Colonic mucosa (tissue), 4 donors: Measurements from ENCODE around the gene DDA1. TPM values are rescaled to one million over a fixed set of nuclear protein-coding genes. Genes with fewer than 3 reads are reported as not detected.

Experiments
- DNase-seq: peaks from one replicate; pipeline ENCODE4 v3.0.0-alpha.2; 2020
- H3K27ac ChIP-seq: fragments of 200-600 bp; one replicate; pipeline ENCODE4 v1.8.0; 2021
- H3K27me3 ChIP-seq: fragments of 200-600 bp; one replicate; pipeline ENCODE4 v1.8.0; 2021
- H3K36me3 ChIP-seq: fragments of 200-600 bp; one replicate; pipeline ENCODE4 v1.8.0; 2021
- H3K4me1 ChIP-seq: fragments of 200-600 bp; one replicate; pipeline ENCODE4 v1.8.0; 2021; ENCODE audit warnings: mild to moderate bottlenecking
- H3K4me3 ChIP-seq: fragments of 200-600 bp; one replicate; pipeline ENCODE4 v1.8.0; 2021
- H3K9ac ChIP-seq, 2 donors: one replicate each; pipeline ENCODE4 v1.7.0; 2013; ENCODE audit warnings: control low read depth in 2 of 2, low read depth in 2 of 2, low read length in 2 of 2
- H3K9me3 ChIP-seq: fragments of 200-600 bp; one replicate; pipeline ENCODE4 v1.8.0; 2021
- CTCF ChIP-seq: fragments of 200-600 bp; IDR thresholded peaks from one replicate; pipeline ENCODE4 v1.8.0; 2022; ENCODE audit warnings: antibody characterized with exemption, mild to moderate bottlenecking
- intact Hi-C: fragments of 100-400 bp; cut with DNase I; formaldehyde crosslinking; loops from one replicate; pipeline ENCODE4 v1.14.1; 2022
- total RNA-seq, 2 donors: library from RNA; stranded (reverse); fragmentation: NEBNext Ultra II Directional in 1 of 2; extraction: Animal tissue kit (Norgen Biotek cat#: 25700) in 1 of 2; gene quantifications; one replicate each; pipeline ENCODE4 v1.2.1, GENCODE V29; 2021
- donor health status: healthy.
- donor health status: DM: no; HTN: no; CAD: no.
- donor health status: DM: no; HTN: no; CAD: no.

Gene DDA1
- total RNA-seq, 2 donors from 2014 or later: 39.1 to 45.0 TPM

DNA sequence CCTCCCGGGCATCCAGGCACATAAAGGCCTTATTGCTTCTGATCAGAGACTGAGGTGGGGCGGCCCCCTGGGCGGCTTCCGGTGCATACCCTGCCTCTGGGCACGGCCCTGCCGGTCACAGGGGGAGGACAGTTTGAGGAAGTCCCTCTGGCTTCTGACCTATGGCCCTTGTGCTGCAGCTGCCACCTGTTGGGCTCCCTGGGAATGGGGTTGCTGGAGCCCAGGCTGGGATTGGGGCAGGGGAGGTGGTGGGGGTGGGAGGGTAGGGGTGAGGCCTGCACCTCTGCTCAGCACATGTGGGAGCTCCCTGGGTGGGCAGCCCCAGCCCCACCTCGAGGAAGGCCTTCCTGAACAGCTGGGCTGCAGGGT, 14.6 kb downstream of the DDA1 start:
- intact Hi-C loops: no loop called here
- H3K27me3 ChIP-seq: peaks cover 2% of the 10 kb centered on the region
- H3K9me3 ChIP-seq: no peaks in the 10 kb centered on the region
- H3K4me1 ChIP-seq: peaks cover 4% of the 10 kb centered on the region
- H3K9ac ChIP-seq: no peak overlapping the region
- no peak overlapping the region for H3K4me3 ChIP-seq
- peaks cover 15% of the 10 kb centered on the region for H3K36me3 ChIP-seq
- no peak for DNase-seq
- no peak for TF ChIP-seq CTCF
- H3K27ac ChIP-seq: no peak overlapping the region

DNA sequence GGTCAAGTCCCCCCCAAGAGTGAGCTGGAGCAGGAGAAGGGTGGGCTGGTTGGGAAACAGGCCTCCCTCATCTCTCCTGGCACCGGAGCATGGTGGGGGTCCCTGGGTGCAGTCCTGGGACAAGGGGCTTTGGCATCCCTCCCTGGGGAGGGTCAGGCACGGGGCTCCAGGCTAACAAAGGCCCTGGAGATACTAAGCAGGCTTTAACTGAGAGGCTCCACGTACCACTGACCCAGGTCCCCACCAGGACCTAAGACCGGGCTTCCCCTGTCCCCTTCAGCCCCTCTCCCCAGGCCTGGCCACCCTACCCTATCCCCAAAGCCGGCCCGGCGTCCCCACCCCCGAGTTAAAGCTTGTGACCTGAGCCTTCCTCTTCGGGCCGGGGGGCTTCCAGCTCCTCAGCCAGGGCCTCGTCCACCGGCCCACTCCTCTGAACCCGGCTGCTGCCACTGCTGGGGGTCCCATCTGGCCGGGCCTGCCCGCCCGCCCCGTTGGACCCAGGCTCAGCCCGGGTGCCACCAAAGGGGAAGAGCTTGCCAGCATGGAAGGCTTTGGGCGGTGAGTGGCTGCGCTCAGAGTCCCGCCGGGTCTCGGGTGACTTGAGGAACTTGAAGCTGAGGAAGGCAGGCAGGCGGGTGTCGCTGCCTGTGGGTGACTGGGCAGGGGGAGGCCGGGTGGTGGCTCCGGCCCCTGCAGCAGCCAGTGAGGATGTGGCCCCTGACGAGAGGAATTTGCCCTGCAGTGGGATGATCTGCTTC, 15.2 kb downstream of the DDA1 start:
- no peak for DNase-seq
- no peak for TF ChIP-seq CTCF

DNA sequence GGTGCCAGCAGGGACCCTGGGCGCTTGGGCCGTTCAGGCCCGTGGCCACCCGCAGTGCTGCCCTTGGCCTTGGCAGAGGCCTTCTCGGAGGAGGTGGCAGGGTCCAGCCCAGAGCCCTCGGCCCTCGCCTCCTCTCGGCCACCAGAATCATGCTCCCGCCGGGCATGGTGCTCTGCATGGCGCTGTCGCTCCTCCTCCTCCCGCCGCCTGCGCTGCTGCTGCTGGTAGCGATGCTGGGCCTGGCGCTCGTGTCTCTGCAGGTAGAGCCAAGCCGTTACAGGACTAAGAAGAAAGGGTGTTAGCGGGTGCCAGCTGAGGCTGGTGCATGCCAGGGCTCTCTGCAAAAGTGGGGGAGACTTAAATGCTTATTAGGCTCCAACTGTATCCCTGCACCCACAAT, 15.8 kb downstream of the DDA1 start:
- no peak overlapping the region for H3K9ac ChIP-seq
- no peak for DNase-seq
- peaks cover 13% of the 10 kb centered on the region for H3K36me3 ChIP-seq
- no peak for TF ChIP-seq CTCF
- H3K27ac ChIP-seq: no peak overlapping the region
- peaks cover 11% of the 10 kb centered on the region for H3K4me1 ChIP-seq
- peaks cover 10% of the 10 kb centered on the region for H3K27me3 ChIP-seq
- no peak overlapping the region for H3K4me3 ChIP-seq
- no peaks in the 10 kb centered on the region for H3K9me3 ChIP-seq
- intact Hi-C loops: no loop called here

More for the DNA sequence above, 15.2 kb downstream of the DDA1 start:
- Histone ChIP-seq H3K9me3 (no peaks in the 10 kb centered on the region), H3K4me1 (peaks cover 9% of the 10 kb centered on the region), H3K4me3 (no peak overlapping the region), H3K27me3 (peaks cover 8% of the 10 kb centered on the region), H3K9ac (no peak overlapping the region), H3K36me3 (peaks cover 15% of the 10 kb centered on the region), H3K27ac (no peak overlapping the region)
- intact Hi-C loops: no loop called here

- Histone ChIP-seq H3K27me3 (peaks cover 10% of the 10 kb centered on the region), H3K9ac (no peak overlapping the region), H3K36me3 (peaks cover 7% of the 10 kb centered on the region), H3K4me1 (peaks cover 11% of the 10 kb centered on the region), H3K27ac (no peak overlapping the region), H3K4me3 (no peak overlapping the region), H3K9me3 (no peaks in the 10 kb centered on the region)
- intact Hi-C loops: no loop called here
- no peak for DNase-seq
- no peak for TF ChIP-seq CTCF
Measured at GRCh38 chr19:17325881-17326594, 16.7 kb downstream of the DDA1 start.

- TF ChIP-seq CTCF: no peak
- Histone ChIP-seq H3K27ac (no peak overlapping the region), H3K9me3 (no peaks in the 10 kb centered on the region), H3K4me3 (no peak overlapping the region), H3K4me1 (peaks cover 11% of the 10 kb centered on the region), H3K9ac (no peak overlapping the region), H3K27me3 (peaks cover 10% of the 10 kb centered on the region), H3K36me3 (peaks cover 4% of the 10 kb centered on the region)
- intact Hi-C loops: no loop called here
- DNase-seq: no peak
Measured at GRCh38 chr19:17326595-17326966, 17.2 kb downstream of the DDA1 start.
